Stimulated activated CD8-positive, alpha-beta memory T cell treated with anti-CD3 and anti-CD28 coated beads, Interleukin-15, amount 100 ng/mL, for 48 hours (primary cell): Measurements from ENCODE around the gene SEMA4D.

Experiments
- DNase-seq, 2 donors: peaks; one replicate each; pipeline ENCODE4 v3.0.0-alpha.2; 2020; ENCODE audit warnings: low read depth in 2 of 2

Gene SEMA4D

DNA sequence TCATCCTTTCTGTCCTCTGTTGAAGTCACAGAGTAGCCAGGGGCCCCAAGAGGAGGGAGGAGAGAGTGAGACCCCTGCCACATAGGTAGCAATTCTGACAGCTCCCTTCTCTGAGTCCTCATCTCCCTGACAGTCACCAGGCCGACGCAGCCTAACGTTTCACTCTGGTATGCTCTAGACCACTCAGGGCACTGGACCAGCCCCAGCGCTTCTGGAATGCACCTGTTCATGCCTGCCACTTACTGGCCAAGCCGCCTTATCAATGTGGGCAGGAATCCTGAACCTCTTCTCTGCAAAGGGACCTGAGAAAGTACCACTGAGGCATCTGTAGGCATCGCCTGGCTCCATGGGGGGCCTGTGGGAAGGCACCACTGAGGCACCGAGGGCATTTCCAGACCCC, 129.4 kb downstream of the SEMA4D start:
- no peak for DNase-seq

- DNase-seq, result no peak
Measured at GRCh38 chr9:89367726-89368437, 130.0 kb downstream of the SEMA4D start.

- DNase-seq, result no peak
Measured at GRCh38 chr9:89367281-89367680, 130.6 kb downstream of the SEMA4D start.

DNA sequence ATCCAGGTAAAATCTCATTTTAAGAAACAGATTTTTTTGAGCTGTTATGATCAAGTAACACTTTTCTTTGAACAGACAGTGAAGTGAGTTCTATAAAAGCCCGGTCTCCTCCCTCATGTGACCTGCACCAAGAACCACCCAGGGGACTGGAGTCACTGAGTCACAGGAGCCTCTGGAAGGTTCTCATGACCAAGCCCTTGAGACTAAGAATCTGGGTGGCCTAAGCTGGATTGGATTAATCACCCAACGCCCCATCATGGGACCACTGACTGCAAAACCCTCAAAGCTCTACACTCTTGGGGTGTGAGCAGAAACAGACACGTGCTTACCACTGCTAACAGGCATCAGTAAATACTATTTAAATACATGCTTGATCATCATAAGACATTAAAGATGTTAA, 131.2 kb downstream of the SEMA4D start:
- no peak for DNase-seq

GRCh38 chr9:89365532-89365912, 132.4 kb downstream of the SEMA4D start:
- no peak for DNase-seq

DNA sequence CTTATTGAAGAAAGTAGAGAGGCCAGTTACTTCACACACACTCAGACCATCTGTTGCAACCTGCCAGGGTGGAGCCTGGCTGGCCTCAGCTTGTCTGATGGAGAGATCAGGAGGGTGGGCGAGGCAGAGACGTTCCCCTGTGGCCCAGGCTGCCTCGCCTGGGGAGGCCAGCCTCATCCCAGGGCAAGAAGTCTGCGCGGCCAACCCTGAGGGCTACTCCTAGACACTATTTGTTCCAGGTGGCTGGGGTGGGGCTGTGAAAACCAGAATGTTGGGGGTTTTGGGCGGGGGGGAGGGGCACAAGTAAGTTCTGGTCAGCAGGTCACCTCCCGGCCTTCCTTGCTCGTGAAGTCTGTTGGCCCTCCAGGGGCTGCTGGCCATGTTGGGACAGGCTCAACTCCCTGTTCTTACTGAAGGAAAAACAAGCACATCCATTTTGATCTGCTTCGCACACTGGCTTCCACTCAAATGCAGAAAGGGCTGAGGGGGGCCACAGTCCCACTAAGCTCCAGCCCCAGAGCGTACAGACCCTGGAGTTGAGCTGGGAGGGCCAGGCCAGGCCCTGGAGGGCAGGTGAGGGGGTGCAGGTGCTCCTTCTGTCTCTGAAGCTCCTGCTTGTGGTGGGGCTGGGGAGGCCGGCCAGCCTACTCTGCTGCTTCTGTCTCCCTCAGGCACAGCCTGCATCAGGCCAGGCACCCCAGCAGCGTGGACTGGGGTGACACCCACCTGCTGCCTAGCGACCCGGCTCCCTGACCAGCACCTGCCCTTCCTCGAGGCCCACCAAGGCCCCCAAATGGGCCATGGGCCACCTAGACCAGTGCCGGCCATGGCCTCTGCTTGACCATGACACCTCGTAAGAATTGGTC, 133.0 kb downstream of the SEMA4D start:
- DNase-seq, result no peak

DNA sequence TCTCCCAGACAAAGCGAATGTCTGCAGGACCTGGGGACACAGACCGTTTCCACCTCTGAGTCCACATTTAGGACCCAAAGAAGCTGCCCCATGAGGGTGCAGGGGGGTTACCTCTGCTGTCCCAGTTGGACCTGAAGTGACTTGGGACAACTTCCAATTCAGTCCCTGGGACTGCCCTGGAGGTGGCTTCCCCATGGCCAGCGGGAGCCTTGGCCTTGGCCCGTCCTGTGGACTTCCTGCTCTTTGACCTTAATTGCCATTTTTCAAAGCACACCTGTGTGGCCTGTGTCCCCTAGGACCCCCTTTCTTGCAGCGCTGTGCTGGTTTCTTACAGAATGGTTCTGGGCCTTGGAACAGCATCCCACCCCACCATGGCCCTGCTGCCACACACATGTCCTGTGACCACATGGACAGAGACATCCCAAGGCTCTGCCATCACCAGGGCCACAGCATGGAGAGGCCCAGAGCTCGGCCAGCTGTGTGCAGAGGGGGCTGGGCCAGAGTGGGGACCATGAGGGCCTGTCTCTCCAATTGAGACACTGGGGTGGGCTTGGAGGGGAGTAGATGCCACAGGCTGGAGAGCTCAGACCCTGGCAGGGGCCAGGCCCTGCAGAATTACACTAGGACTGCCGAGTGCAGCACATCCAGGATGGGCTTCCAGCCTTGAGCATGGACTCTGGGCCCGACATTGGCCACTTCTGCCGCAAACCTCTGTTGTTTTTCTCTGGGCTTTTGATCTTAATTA, 133.8 kb downstream of the SEMA4D start:
- no peak for DNase-seq

DNA sequence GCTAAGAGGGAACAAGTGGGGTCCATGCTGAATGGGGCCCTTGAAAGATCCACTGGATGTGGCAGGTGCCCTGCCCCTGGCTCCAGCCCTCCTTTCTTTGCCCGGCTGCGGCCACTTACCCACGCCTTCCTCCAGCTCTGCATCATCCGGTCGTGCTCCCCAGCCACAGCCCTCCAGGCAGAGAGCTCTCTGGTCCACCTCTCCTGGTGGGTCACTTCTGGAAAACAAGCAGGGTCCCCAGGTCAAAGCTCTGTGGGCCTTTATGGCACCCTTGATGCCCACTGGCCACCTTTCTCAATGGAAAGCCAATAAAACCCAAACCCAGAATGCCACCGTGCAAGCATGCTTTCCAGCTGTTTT, 134.6 kb downstream of the SEMA4D start:
- DNase-seq, result no peak

GRCh38 chr9:89362647-89363310, 135.1 kb downstream of the SEMA4D start:
- no peak for DNase-seq

DNA sequence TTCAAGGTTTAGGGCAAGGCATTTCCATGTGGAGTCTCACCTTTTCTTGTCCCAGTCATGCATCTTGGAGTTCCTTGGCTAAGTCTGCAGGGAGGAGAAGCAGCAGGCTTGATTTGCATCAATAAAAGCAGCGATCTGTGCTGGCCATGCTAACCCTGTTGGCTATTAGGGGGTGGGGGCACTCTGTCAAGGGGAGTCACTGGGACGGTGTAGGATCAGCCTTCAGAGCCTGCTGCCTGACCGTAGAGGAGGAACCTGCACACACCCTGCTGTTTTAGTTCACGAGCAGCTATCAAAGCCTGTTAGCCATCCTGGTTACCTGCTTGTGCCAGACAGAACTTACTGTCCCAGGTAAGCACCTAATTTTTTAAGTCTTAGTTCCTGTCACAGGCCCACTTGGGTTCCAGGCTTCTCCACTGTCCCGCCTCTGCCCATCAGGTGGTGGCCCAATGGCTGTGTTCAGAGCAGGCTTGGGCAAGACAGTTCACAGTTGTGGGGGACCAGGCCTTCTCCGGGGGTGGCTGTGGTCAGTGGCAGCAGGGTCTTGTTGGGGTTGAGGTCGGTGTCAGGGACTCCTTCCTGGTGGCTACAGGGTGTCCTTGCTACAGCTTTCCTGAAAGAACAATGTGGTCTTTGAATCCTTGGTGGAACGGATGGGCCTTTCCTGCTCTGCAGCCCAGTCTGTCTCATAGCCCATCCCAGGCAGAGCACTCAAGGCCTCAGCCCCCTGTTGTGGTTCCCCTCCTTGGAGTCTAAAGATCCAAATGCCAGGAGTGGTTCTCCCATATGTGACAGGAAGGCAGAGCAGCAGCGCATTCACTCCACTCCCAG, 135.9 kb downstream of the SEMA4D start:
- no peak for DNase-seq

GRCh38 chr9:89361031-89361430, 136.9 kb downstream of the SEMA4D start:
- no peak for DNase-seq

GRCh38 chr9:89360465-89360864, 137.4 kb downstream of the SEMA4D start:
- no peak for DNase-seq

DNA sequence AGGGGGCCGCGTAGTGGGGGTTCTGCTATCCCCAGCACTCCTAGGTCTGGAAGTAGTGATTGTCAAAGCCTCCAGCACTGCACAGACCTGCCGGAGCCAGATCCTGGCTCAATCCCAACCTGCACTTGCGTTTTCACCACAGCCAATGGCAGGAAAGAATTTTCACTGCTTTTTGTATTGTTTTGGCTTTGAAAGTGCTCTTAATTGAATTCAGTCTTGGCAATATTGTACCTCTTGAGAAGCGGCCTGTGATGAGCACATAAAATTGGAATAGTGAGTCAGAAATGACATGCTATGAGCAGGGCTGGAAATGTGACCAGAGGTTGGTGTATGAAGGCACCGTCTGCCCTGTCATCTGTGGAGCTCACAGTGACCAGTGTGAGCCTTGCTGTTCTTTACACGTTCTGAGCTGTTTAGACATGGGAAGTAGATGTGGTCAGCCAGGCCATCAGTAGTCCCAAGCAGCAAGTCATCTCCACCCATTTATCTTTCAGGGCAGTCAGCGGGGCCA, 138.1 kb downstream of the SEMA4D start:
- DNase-seq, result no peak

- DNase-seq, result no peak
Measured at GRCh38 chr9:89358985-89359384, 138.9 kb downstream of the SEMA4D start.

GRCh38 chr9:89358376-89358916, 139.5 kb downstream of the SEMA4D start:
- DNase-seq, result no peak

- DNase-seq, result no peak
Measured at GRCh38 chr9:89357331-89358197, 140.3 kb downstream of the SEMA4D start.

- DNase-seq, result no peak
Measured at GRCh38 chr9:89356782-89357181, 141.1 kb downstream of the SEMA4D start.

- no peak for DNase-seq
Measured at GRCh38 chr9:89354471-89354870, 143.4 kb downstream of the SEMA4D start.

DNA sequence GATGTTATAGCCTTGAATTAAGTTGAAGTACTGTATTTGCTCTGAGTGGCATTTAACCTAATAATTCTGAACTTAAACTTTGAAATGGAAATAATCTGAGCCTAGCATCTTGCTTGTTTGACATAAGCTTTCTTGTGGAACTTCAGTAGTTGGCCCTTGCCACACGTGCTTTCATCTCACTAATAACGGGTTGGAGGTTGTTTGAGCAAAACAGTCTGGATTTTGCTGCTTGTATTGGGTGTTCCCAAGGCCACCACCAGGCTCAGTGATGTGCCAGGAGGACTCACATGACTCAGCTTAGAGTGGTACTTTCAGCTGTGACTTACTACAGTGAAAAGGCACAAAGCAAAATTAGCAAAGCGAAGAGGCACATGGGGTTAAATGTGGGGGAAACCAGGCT, 143.9 kb downstream of the SEMA4D start:
- DNase-seq, result no peak
